Measurements from ENCODE around the gene CCDC70.
A peak's percentile ranks its signal among the peaks of the same experiment; 100 is the strongest.

The CCDC70 gene

GRCh38 chr13:51861723-51862300, at the start of gene CCDC70:
Gene CCDC70 (plus strand): TSS chr13:51861969. CDS start chr13:51865412, 3,443 bp downstream.
- Mint-ChIP-seq H3K9me3 (no peaks in the 10 kb centered on the region), H3K4me3 (no peak within 1 kb of the TSS), H3K36me3 (ENCODE audit: low read depth) (no peaks in the 10 kb centered on the region), H3K27me3 (ENCODE audit: low read depth) (peaks cover 13% of the 10 kb centered on the region), H3K4me1 (ENCODE audit: low read depth) (peaks cover 9% of the 10 kb centered on the region), H3K27ac (no peak within 1 kb of the TSS)
- peak; percentile 24 for DNase-seq (ENCODE audit: low spot score)

GRCh38 chr13:51814071-51814470, 47.7 kb upstream of the CCDC70 start:
- no peak overlapping the region for H3K4me3 Mint-ChIP-seq
- H3K9me3 Mint-ChIP-seq: no peaks in the 10 kb centered on the region
- H3K4me1 Mint-ChIP-seq (ENCODE audit: low read depth): peaks cover 8% of the 10 kb centered on the region
- DNase-seq (ENCODE audit: low spot score): no peak
- H3K27me3 Mint-ChIP-seq (ENCODE audit: low read depth): peaks cover 17% of the 10 kb centered on the region
- H3K36me3 Mint-ChIP-seq (ENCODE audit: low read depth): no peaks in the 10 kb centered on the region
- no peak overlapping the region for H3K27ac Mint-ChIP-seq

GRCh38 chr13:51814825-51815650, 46.7 kb upstream of the CCDC70 start:
- Mint-ChIP-seq H3K27ac (no peak overlapping the region), H3K27me3 (ENCODE audit: low read depth) (peaks cover 24% of the 10 kb centered on the region), H3K9me3 (no peaks in the 10 kb centered on the region), H3K4me3 (peak overlapping the region; percentile 55), H3K36me3 (ENCODE audit: low read depth) (no peaks in the 10 kb centered on the region), H3K4me1 (ENCODE audit: low read depth) (peaks cover 16% of the 10 kb centered on the region)
- peak; percentile 54 for DNase-seq (ENCODE audit: low spot score)

GRCh38 chr13:51815848-51816247, 45.9 kb upstream of the CCDC70 start:
- Mint-ChIP-seq H3K27ac (no peak overlapping the region), H3K9me3 (no peaks in the 10 kb centered on the region), H3K4me3 (no peak overlapping the region), H3K4me1 (ENCODE audit: low read depth) (peaks cover 19% of the 10 kb centered on the region), H3K36me3 (ENCODE audit: low read depth) (no peaks in the 10 kb centered on the region), H3K27me3 (ENCODE audit: low read depth) (peaks cover 30% of the 10 kb centered on the region)
- DNase-seq (ENCODE audit: low spot score): no peak

GRCh38 chr13:51816604-51817249, 45.0 kb upstream of the CCDC70 start:
- Mint-ChIP-seq H3K4me1 (ENCODE audit: low read depth) (peaks cover 26% of the 10 kb centered on the region), H3K4me3 (no peak overlapping the region), H3K27me3 (ENCODE audit: low read depth) (peaks cover 36% of the 10 kb centered on the region), H3K36me3 (ENCODE audit: low read depth) (no peaks in the 10 kb centered on the region), H3K27ac (no peak overlapping the region), H3K9me3 (no peaks in the 10 kb centered on the region)
- DNase-seq (ENCODE audit: low spot score): no peak

- Mint-ChIP-seq H3K9me3 (no peaks in the 10 kb centered on the region), H3K27me3 (ENCODE audit: low read depth) (peaks cover 45% of the 10 kb centered on the region), H3K27ac (no peak overlapping the region), H3K4me3 (no peak overlapping the region), H3K36me3 (ENCODE audit: low read depth) (peaks cover 1% of the 10 kb centered on the region), H3K4me1 (ENCODE audit: low read depth) (peaks cover 35% of the 10 kb centered on the region)
- no peak for DNase-seq (ENCODE audit: low spot score)
Observed at GRCh38 chr13:51817717-51818116, 44.1 kb upstream of the CCDC70 start.

GRCh38 chr13:51818276-51818675, 43.5 kb upstream of the CCDC70 start:
- Mint-ChIP-seq H3K27ac (no peak overlapping the region), H3K27me3 (ENCODE audit: low read depth) (peaks cover 45% of the 10 kb centered on the region), H3K9me3 (no peaks in the 10 kb centered on the region), H3K4me3 (no peak overlapping the region), H3K4me1 (ENCODE audit: low read depth) (peaks cover 35% of the 10 kb centered on the region), H3K36me3 (ENCODE audit: low read depth) (peaks cover 1% of the 10 kb centered on the region)
- DNase-seq (ENCODE audit: low spot score): no peak

GRCh38 chr13:51818781-51819511, 42.8 kb upstream of the CCDC70 start:
- Mint-ChIP-seq H3K4me3 (no peak overlapping the region), H3K36me3 (ENCODE audit: low read depth) (peaks cover 1% of the 10 kb centered on the region), H3K9me3 (no peaks in the 10 kb centered on the region), H3K27me3 (ENCODE audit: low read depth) (peaks cover 45% of the 10 kb centered on the region), H3K4me1 (ENCODE audit: low read depth) (peaks cover 36% of the 10 kb centered on the region), H3K27ac (no peak overlapping the region)
- peak; percentile 65 for DNase-seq (ENCODE audit: low spot score)

GRCh38 chr13:51819544-51819943, 42.2 kb upstream of the CCDC70 start:
- H3K27ac Mint-ChIP-seq: no peak overlapping the region
- H3K36me3 Mint-ChIP-seq (ENCODE audit: low read depth): peaks cover 1% of the 10 kb centered on the region
- DNase-seq (ENCODE audit: low spot score): no peak
- H3K4me3 Mint-ChIP-seq: no peak overlapping the region
- H3K9me3 Mint-ChIP-seq: no peaks in the 10 kb centered on the region
- H3K4me1 Mint-ChIP-seq (ENCODE audit: low read depth): peaks cover 42% of the 10 kb centered on the region
- H3K27me3 Mint-ChIP-seq (ENCODE audit: low read depth): peaks cover 50% of the 10 kb centered on the region

- peaks cover 43% of the 10 kb centered on the region for H3K4me1 Mint-ChIP-seq (ENCODE audit: low read depth)
- peaks cover 1% of the 10 kb centered on the region for H3K36me3 Mint-ChIP-seq (ENCODE audit: low read depth)
- H3K9me3 Mint-ChIP-seq: no peaks in the 10 kb centered on the region
- no peak overlapping the region for H3K27ac Mint-ChIP-seq
- no peak overlapping the region for H3K4me3 Mint-ChIP-seq
- H3K27me3 Mint-ChIP-seq (ENCODE audit: low read depth): peaks cover 50% of the 10 kb centered on the region
- DNase-seq (ENCODE audit: low spot score): no peak
Observed at GRCh38 chr13:51820016-51820597, 41.7 kb upstream of the CCDC70 start.

GRCh38 chr13:51821606-51822005, 40.2 kb upstream of the CCDC70 start:
- H3K4me1 Mint-ChIP-seq (ENCODE audit: low read depth): peaks cover 54% of the 10 kb centered on the region
- peaks cover 48% of the 10 kb centered on the region for H3K27me3 Mint-ChIP-seq (ENCODE audit: low read depth)
- H3K9me3 Mint-ChIP-seq: no peaks in the 10 kb centered on the region
- no peak overlapping the region for H3K27ac Mint-ChIP-seq
- peaks cover 1% of the 10 kb centered on the region for H3K36me3 Mint-ChIP-seq (ENCODE audit: low read depth)
- H3K4me3 Mint-ChIP-seq: peak overlapping the region; percentile 56
- no peak for DNase-seq (ENCODE audit: low spot score)

- H3K9me3 Mint-ChIP-seq: no peaks in the 10 kb centered on the region
- peak overlapping the region; percentile 56 for H3K4me3 Mint-ChIP-seq
- peaks cover 1% of the 10 kb centered on the region for H3K36me3 Mint-ChIP-seq (ENCODE audit: low read depth)
- peaks cover 47% of the 10 kb centered on the region for H3K27me3 Mint-ChIP-seq (ENCODE audit: low read depth)
- no peak for DNase-seq (ENCODE audit: low spot score)
- peaks cover 61% of the 10 kb centered on the region for H3K4me1 Mint-ChIP-seq (ENCODE audit: low read depth)
- no peak overlapping the region for H3K27ac Mint-ChIP-seq
Observed at GRCh38 chr13:51822106-51822815, 39.5 kb upstream of the CCDC70 start.

- no peak overlapping the region for H3K27ac Mint-ChIP-seq
- no peak overlapping the region for H3K4me3 Mint-ChIP-seq
- H3K4me1 Mint-ChIP-seq (ENCODE audit: low read depth): peaks cover 68% of the 10 kb centered on the region
Observed at GRCh38 chr13:51823359-51823758, 38.4 kb upstream of the CCDC70 start.

More at GRCh38 chr13:51823359-51823758, 38.4 kb upstream of the CCDC70 start:
- no peak for DNase-seq (ENCODE audit: low spot score)
- Mint-ChIP-seq H3K9me3 (no peaks in the 10 kb centered on the region), H3K36me3 (ENCODE audit: low read depth) (peaks cover 1% of the 10 kb centered on the region), H3K27me3 (ENCODE audit: low read depth) (peaks cover 51% of the 10 kb centered on the region)
